ENCODE results near the gene RPL36.
"Not testable (repeated sequence)": the region's sequence is repeated elsewhere in the genome, so short reads cannot be mapped to it uniquely, and the experiment has no call there.

Gene RPL36

DNA sequence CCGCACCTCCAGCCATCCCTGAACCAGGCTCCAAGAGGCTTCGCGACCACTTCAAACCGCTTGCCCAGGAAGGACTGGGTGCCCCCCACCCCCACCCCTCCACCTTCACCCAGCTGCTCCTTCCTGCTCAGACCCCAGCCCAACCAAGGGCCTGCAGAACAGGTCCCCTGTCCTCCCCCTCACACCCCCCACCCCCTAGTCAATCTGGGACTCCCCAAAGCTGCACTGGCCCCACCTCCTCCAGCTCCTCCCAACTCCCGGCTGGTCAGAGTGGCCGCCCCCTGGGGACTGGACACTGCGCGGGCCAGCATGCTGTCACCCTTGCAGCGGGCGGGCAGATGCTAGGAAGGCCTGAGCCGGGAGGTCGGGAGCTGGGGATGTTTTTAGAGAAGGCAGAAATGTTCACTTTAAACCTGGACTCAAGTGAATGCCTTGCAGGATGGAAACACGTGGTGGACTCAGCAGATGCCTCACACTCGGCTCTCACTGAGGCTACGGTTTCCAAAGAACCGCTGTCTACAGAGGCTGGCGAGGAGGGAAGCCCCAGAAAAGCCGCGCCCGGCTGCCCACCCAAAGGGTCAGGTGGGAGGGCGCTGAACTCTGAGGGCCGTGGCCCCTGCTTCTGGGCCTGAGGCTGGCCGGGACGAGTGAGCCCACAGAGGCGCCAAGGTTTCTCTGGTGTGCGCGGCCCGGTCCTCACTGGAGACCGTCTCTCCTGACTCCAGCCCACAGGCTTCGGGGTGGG lies 8.0 kb downstream of the RPL36 start:
- POLR2A ChIA-PET: interaction anchor here (1.5 to 2.6 kb wide), 3 partner anchors 9 to 22 kb away, joined by 5 to 14 read pairs (median 7); partner anchors contain the start of genes CATSPERD, LONP1 and RPL36
- TF ChIP-seq L3MBTL2 (conservative IDR thresholded peaks at IDR 0.05) (no peak), FOXA1 (IDR thresholded peaks at IDR 0.05) (no peak), SP1 (IDR thresholded peaks at IDR 0.05) (no peak), FOXK2 (IDR thresholded peaks at IDR 0.05) (no peak), TARDBP (IDR thresholded peaks at IDR 0.05) (no peak), FOXM1 (IDR thresholded peaks at IDR 0.05; ENCODE audit: borderline replicate concordance) (no peak), ARNT (IDR thresholded peaks at IDR 0.05) (no peak), LEF1 (IDR thresholded peaks at IDR 0.05; ENCODE audit: borderline replicate concordance) (no peak), ZNF384 (IDR thresholded peaks at IDR 0.05) (no peak), SUZ12 (IDR thresholded peaks at IDR 0.05) (no peak)
- TF ChIP-seq, protein P1, sequence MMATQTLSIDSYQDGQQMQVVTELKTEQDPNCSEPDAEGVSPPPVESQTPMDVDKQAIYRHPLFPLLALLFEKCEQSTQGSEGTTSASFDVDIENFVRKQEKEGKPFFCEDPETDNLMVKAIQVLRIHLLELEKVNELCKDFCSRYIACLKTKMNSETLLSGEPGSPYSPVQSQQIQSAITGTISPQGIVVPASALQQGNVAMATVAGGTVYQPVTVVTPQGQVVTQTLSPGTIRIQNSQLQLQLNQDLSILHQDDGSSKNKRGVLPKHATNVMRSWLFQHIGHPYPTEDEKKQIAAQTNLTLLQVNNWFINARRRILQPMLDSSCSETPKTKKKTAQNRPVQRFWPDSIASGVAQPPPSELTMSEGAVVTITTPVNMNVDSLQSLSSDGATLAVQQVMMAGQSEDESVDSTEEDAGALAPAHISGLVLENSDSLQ (IDR thresholded peaks at IDR 0.05): no peak
- no peak for DNase-seq (ENCODE audit: extremely low spot score)
- CTCF ChIA-PET: no interaction called here

DNA sequence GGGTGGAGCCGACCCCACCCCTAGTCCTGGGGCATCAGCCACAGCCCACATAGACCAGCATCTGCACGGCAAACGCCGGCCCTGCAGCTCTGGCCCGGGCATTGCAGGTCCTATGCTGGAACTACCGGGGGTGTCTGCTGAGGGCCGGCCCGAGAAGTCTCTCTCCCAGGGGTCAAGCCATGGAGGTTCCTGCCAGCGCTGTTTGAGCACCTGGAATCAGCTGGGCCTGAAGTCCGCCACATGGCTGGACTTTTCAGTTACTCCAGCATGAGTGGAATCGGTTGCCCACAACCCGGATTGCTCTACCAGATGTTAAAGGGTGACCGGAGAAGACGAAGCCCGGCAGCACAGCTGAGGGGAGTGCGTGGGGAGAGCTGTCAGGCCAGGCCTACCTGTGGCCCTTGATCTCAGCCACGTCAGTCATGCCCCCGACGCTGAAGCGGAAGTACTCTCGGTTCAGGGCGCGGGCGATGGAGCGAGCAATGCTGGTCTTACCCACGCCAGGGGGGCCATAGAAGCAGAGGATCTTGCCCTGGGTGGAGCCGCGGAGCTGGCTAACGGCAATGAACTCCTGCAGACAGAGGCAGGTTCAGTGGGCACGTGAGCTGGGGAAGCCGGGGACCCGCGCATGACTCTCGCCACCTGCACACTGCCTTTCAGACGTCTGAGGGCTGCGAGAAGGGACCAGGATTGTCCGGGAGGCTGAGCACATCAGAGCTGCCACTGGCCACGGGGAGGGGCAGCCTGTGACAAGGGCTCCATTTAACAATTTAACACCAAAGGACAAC lies 8.7 kb downstream of the RPL36 start:
- ChIA-PET POLR2A (interaction anchor here (0.9 to 2.6 kb wide), 6 partner anchors 9 to 21 kb away, joined by 3 to 14 read pairs (median 4); partner anchors contain the start of genes CATSPERD, LONP1 and RPL36), CTCF (no interaction called here)
- DNase-seq (ENCODE audit: extremely low spot score): no peak
- no peak for TF ChIP-seq CTBP1 (IDR thresholded peaks at IDR 0.05; ENCODE audit: borderline replicate concordance)
- TF ChIP-seq, protein P1 (IDR thresholded peaks at IDR 0.05): no peak

DNA sequence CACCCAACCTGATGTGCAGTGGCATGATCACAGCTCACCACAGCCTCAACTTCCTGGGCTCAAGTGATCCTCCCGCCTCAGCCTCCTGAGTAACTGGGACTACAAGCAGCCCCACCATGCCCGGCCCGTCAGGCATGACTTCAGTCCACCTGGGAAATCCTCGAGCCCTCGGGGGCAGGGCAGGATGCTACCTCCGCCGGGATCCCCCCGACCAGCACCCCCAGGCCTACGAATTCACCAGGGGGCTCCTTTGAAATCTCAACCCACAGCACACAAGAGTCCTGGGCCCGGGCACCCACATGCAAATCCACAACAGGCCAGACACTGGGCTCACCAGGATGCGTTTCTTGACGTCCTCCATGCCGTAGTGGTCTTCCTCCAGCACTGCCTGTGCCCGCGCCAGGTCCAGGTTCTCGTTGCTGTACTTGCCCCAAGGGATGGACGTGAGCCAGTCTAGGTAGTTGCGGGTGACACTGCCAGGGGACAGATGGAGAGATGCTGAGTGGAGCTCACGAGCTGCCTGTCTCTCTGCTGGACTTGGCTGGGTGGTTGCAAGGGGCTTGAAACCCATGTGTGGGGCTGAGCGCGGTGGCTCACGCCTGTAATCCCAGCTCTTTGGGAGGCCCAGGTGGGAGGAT lies 10.5 kb downstream of the RPL36 start:
- CTCF ChIA-PET: no interaction called here
- TF ChIP-seq NFRKB (IDR thresholded peaks at IDR 0.05) (no peak), ARNT (IDR thresholded peaks at IDR 0.05) (no peak), BHLHE40 (IDR thresholded peaks at IDR 0.05; ENCODE audit: borderline replicate concordance) (no peak), TARDBP (IDR thresholded peaks at IDR 0.05) (no peak), SP1 (IDR thresholded peaks at IDR 0.05) (no peak), SUZ12 (IDR thresholded peaks at IDR 0.05) (no peak), FOXM1 (IDR thresholded peaks at IDR 0.05; ENCODE audit: borderline replicate concordance) (no peak), HDGF (IDR thresholded peaks at IDR 0.05; ENCODE audit: borderline replicate concordance) (no peak), FOXK2 (IDR thresholded peaks at IDR 0.05) (no peak), ZNF384 (IDR thresholded peaks at IDR 0.05) (no peak), ELF4 (IDR thresholded peaks at IDR 0.05) (no peak), LEF1 (IDR thresholded peaks at IDR 0.05; ENCODE audit: borderline replicate concordance) (no peak), CTBP1 (IDR thresholded peaks at IDR 0.05; ENCODE audit: borderline replicate concordance) (no peak), L3MBTL2 (conservative IDR thresholded peaks at IDR 0.05) (no peak), FOXA1 (IDR thresholded peaks at IDR 0.05) (no peak)
- TF ChIP-seq, protein P1 (IDR thresholded peaks at IDR 0.05): no peak
- POLR2A ChIA-PET: interaction anchor here (1.0 to 1.4 kb wide), 3 partner anchors 11 to 18 kb away, joined by 3 to 4 read pairs (median 3); partner anchors contain the start of gene RPL36
- DNase-seq (ENCODE audit: extremely low spot score): no peak

DNA sequence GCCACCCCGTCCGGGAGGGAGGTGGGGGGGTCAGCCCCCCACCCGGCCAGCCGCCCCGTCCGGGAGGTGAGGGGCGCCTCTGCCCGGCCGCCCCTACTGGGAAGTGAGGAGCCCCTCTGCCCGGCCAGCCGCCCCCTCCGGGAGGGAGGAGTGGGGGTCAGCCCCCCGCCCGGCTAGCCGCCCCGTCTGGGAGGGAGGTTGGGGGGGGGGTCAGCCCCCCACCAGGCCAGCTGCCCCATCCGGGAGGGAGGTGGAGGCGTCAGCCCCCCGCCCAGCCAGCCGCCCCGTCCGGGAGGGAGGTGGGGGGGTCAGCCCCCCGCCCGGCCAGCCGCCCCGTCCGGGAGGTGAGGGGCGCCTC lies 11.9 kb downstream of the RPL36 start:
- CTCF ChIA-PET: not testable (repeated sequence)

DNA sequence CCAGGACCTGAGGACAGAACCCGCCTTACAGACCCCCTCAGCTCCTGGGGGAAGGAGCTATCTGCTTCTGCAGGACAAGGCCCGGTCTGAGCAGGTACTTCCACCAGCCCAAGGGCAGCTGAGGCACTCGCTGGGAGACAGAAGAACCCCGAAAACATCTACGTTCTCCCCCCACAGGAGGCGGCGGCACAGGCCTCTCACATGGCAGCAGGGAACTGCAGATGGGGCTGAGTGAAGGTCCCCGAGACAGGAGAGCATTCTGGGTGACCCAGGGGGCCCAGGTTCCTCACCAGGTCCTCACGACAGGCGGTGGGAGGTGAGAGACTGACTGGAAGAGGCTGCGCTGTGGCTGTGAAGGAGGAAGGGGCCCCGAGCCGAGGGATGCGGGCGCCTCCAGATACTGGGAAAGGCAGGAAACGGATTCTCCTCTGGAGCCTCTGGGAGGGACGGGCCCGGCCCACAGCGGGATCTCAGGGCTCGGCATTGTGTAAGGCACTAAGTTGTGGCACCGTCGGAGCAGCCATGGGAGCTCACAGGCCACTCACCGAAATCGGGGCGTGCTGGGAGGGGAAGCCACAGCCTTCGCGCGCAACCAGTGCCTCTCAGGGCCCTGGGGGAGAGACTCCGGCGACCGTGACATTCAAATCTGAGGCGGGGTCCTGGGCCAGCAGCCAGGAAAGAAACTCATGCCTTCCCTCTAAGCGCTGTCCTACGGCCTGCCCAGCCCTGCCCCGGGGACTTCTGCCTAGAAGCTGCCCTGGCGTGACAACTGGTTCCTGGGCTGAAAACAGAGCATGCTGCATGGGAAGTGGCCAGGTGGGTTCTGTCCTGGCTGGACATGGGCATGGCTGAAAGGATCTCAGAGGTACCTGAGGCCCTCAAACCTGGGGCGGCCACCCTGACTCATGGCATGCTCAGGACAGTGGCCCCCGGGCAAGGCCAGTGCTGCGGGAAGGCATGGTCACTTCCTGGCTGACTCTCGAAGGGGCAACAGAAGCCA lies 14.0 kb downstream of the RPL36 start:
- CTCF ChIA-PET: interaction anchor here (0.8 kb wide), 1 partner anchor 16 kb away, joined by 3 read pairs; no protein-coding TSS in a partner anchor
- POLR2A ChIA-PET: no interaction called here
- DNase-seq (ENCODE audit: extremely low spot score): no peak
- TF ChIP-seq HDGF (IDR thresholded peaks at IDR 0.05; ENCODE audit: borderline replicate concordance) (no peak), FOXK2 (IDR thresholded peaks at IDR 0.05) (no peak), ELF4 (IDR thresholded peaks at IDR 0.05) (no peak), FOXM1 (IDR thresholded peaks at IDR 0.05; ENCODE audit: borderline replicate concordance) (no peak), LEF1 (IDR thresholded peaks at IDR 0.05; ENCODE audit: borderline replicate concordance) (no peak), SP1 (IDR thresholded peaks at IDR 0.05) (no peak), FOXA1 (IDR thresholded peaks at IDR 0.05) (no peak)
- TF ChIP-seq, protein P1 (IDR thresholded peaks at IDR 0.05): no peak

More for the DNA sequence above, 11.9 kb downstream of the RPL36 start:
- POLR2A ChIA-PET; DNase-seq (ENCODE audit: extremely low spot score): not testable (repeated sequence)

All from HEK293T (cell line).